ENCODE data around the gene TEAD2. TPM values are rescaled to one million over a fixed set of nuclear protein-coding genes. Genes with fewer than 3 reads are reported as not detected.

Gene TEAD2
- total and polyA plus RNA-seq, 8 donors = 36.3 to 136 (median 112) TPM

- peaks cover 0 to 43% of the 10 kb centered on the region in 2 donors for H3K27me3 ChIP-seq
- peak overlapping the region; percentile 14 to 71 for H3K4me3 ChIP-seq
- H3K36me3 ChIP-seq = peaks cover 0 to 4% of the 10 kb centered on the region in 2 donors
- TF ChIP-seq CTCF (IDR thresholded peaks at IDR 0.05) = no peak
- ATAC-seq (no peak), DNase-seq (no peak)
- peak overlapping the region; percentile 69 to 71 for H3K27ac ChIP-seq
- peaks cover 7 to 20% of the 10 kb centered on the region in 2 donors for H3K4me1 ChIP-seq
- peaks cover 0 to 12% of the 10 kb centered on the region in 2 donors for H3K9me3 ChIP-seq
- intact Hi-C loops (cut with DNase I) = no loop called here
These were observed 2.0 kb upstream of the TEAD2 start for GRCh38 chr19:49364083-49364737.

DNA sequence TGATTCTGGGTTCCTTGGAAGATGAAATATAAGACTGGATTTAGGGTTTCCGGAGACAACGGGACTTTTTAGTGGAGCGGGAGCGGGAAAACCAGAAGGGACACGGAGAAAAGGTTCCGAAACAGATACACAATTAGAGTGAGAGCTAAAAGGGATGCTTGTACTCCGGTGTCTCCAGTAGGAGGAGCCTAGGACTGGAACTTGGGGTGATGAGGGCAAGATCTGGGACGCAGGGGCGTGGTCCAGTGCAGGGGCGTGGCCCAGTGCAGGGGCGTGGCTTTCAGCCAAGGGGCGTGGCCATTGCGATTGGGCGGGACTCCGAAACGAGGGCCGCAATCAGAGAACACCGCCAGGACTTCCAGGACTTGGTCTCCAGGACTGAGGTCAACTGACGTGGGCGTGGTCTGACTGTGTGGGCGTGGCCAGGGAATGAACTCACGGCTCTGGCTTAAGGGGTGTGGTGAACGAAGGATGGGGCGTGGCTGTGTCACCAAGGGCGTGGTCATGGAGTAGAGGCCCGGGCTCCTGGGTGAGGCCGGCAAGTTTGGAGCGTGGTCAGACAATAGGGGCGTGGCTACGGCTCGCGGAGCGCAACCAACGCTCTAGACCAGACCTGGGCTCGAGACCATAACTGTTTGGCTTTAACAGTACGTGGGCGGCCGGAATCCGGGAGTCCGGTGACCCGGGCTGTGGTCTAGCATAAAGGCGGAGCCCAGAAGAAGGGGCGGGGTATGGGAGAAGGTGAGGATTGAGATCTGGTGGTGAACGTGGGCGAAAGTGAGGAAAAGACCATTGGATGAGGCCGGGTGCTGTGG is 1.3 kb upstream of the TEAD2 start, which contains the start of gene DKKL1:
Gene DKKL1 (plus strand): TSS at position 610 of the 815 bp plus-strand sequence. CDS start 122 bp downstream, at position 732.
- Histone ChIP-seq H3K4me3 (peak within 1 kb of the TSS; percentile 55 to 71), H3K36me3 (peaks cover 0 to 12% of the 10 kb centered on the region in 2 donors), H3K4me1 (peaks cover 7 to 20% of the 10 kb centered on the region in 2 donors), H3K27me3 (peaks cover 0 to 43% of the 10 kb centered on the region in 2 donors), H3K27ac (peak within 1 kb of the TSS; percentile 83 to 90), H3K9me3 (peaks cover 0 to 4% of the 10 kb centered on the region in 2 donors)
- no peak for TF ChIP-seq CTCF (IDR thresholded peaks at IDR 0.05)
- intact Hi-C loops (cut with DNase I) = no loop called here
- DNase-seq (peak; percentile 91 to 99 (median 97)), ATAC-seq (peak; percentile 87)

- H3K4me3 ChIP-seq = peak overlapping the region; percentile 55 to 71
These were observed 682 bp upstream of the TEAD2 start for GRCh38 chr19:49362929-49363267.

GRCh38 chr19:49361438-49362047 is 673 bp downstream of the TEAD2 start:
- Histone ChIP-seq H3K4me3 (peak overlapping the region; percentile 55 to 71), H3K9me3 (no peaks in the 10 kb centered on the region), H3K27me3 (peaks cover 0 to 43% of the 10 kb centered on the region in 2 donors), H3K27ac (peak overlapping the region; percentile 83 to 90), H3K36me3 (peaks cover 0 to 17% of the 10 kb centered on the region in 2 donors), H3K4me1 (peaks cover 7 to 25% of the 10 kb centered on the region in 2 donors)
- DNase-seq (peak; percentile 82 to 96 (median 90)), ATAC-seq (peak; percentile 54)
- no peak for TF ChIP-seq CTCF (IDR thresholded peaks at IDR 0.05)
- intact Hi-C loops (cut with DNase I) = no loop called here

More at GRCh38 chr19:49362929-49363267, 682 bp upstream of the TEAD2 start:
- intact Hi-C loops (cut with DNase I) = no loop called here
- no peaks in the 10 kb centered on the region for H3K9me3 ChIP-seq
- peaks cover 7 to 20% of the 10 kb centered on the region in 2 donors for H3K4me1 ChIP-seq
- peaks cover 0 to 17% of the 10 kb centered on the region in 2 donors for H3K36me3 ChIP-seq
- peaks cover 0 to 43% of the 10 kb centered on the region in 2 donors for H3K27me3 ChIP-seq
- ATAC-seq (peak; percentile 1), DNase-seq (peak in 3 of 4 donors; percentile 49 to 78 (median 72))
- no peak for TF ChIP-seq CTCF (IDR thresholded peaks at IDR 0.05)
- peak overlapping the region; percentile 83 to 90 for H3K27ac ChIP-seq

Measured in left lung (tissue), 10 donors.